Hepatocyte (in vitro differentiated cells): Measurements from ENCODE around the gene GTF3C2. TPM values are rescaled to one million over a fixed set of nuclear protein-coding genes. Genes with fewer than 3 reads are reported as not detected.

ENCODE experiments used
- DNase-seq: peaks from one replicate; pipeline ENCODE4 v3.0.0-alpha.2; 2016; ENCODE audit warnings: low spot score
- H2AFZ ChIP-seq: fragments of 200-600 bp; sonication (generic); 2 replicates; pipeline ENCODE4 v1.6.0; 2016; ENCODE audit warnings: antibody characterized with exemption, mild to moderate bottlenecking
- H3K27ac ChIP-seq: fragments of 200-600 bp; sonication (generic); 2 replicates; pipeline ENCODE4 v1.5.1; 2016; ENCODE audit warnings: mild to moderate bottlenecking
- H3K27me3 ChIP-seq: fragments of 200-600 bp; sonication (generic); 2 replicates; pipeline ENCODE4 v1.6.1; 2016
- H3K36me3 ChIP-seq: fragments of 200-600 bp; sonication (generic); replicated peaks from 2 replicates; pipeline ENCODE4 v1.5.1; 2016; ENCODE audit warnings: low read depth; ENCODE audit not compliant: insufficient read depth
- H3K4me1 ChIP-seq: fragments of 200-600 bp; sonication (generic); 2 replicates; pipeline ENCODE4 v1.5.1; 2016; ENCODE audit warnings: mild to moderate bottlenecking, moderate library complexity; ENCODE audit not compliant: insufficient read depth
- H3K4me2 ChIP-seq: fragments of 200-600 bp; sonication (generic); 2 replicates; pipeline ENCODE4 v1.6.0; 2016
- H3K4me3 ChIP-seq: fragments of 200-600 bp; sonication (generic); 2 replicates; pipeline ENCODE4 v1.5.1; 2016; ENCODE audit warnings: mild to moderate bottlenecking
- H3K79me2 ChIP-seq: fragments of 200-600 bp; sonication (generic); 2 replicates; pipeline ENCODE4 v1.6.0; 2017; ENCODE audit warnings: mild to moderate bottlenecking
- H3K9me2 ChIP-seq: fragments of 200-600 bp; sonication (generic); replicated peaks from 2 replicates; pipeline ENCODE4 v1.6.0; 2017; ENCODE audit warnings: mild to moderate bottlenecking; ENCODE audit not compliant: insufficient read depth
- H3K9me3 ChIP-seq: fragments of 200-600 bp; sonication (generic); 2 replicates; pipeline ENCODE4 v1.5.1; 2016; ENCODE audit warnings: low read depth, mild to moderate bottlenecking
- H4K20me1 ChIP-seq: fragments of 200-600 bp; sonication (generic); 2 replicates; pipeline ENCODE4 v1.6.0; 2016; ENCODE audit warnings: mild to moderate bottlenecking; ENCODE audit not compliant: insufficient read depth, poor library complexity, severe bottlenecking
- CTCF ChIP-seq: fragments of 200-600 bp; sonication (generic); IDR thresholded peaks from 2 replicates; pipeline ENCODE4 v1.5.1; 2016; ENCODE audit warnings: antibody characterized with exemption, mild to moderate bottlenecking; ENCODE audit not compliant: poor library complexity
- EZH2 ChIP-seq: fragments of 200-600 bp; sonication (generic); IDR thresholded peaks from 2 replicates; pipeline ENCODE4 v1.6.1; 2016; ENCODE audit warnings: antibody characterized with exemption, mild to moderate bottlenecking, borderline replicate concordance
- EZH2phosphoT487 ChIP-seq: fragments of 200-600 bp; sonication (generic); IDR thresholded peaks from one replicate; pipeline ENCODE4 v1.6.1; 2018; ENCODE audit warnings: antibody characterized with exemption, mild to moderate bottlenecking, low read depth, moderate library complexity; ENCODE audit not compliant: unreplicated experiment, severe bottlenecking
- WGBS: methylation state at CpG from one replicate; pipeline ENCODE4 v1.1.6; 2016; ENCODE audit warnings: low lambda C conversion rate; ENCODE audit errors: missing lambda C conversion rate; 5-methylcytosine and 5-hydroxymethylcytosine counted together
- polyA plus RNA-seq: library from polyadenylated mRNA; unstranded; fragments of >200 nt; fragmentation: Nextera tagmentation; extraction: Ambion mirVana; gene quantifications from 2 replicates; pipeline ENCODE4 v1.2.1, GENCODE V29; 2016
- total RNA-seq: library from RNA; depleted of rRNA; stranded (reverse); fragments of >200 nt; gene quantifications from 2 replicates; pipeline ENCODE4 v1.2.3, GENCODE V29; 2014

The GTF3C2 gene
- total and polyA plus RNA-seq, 2 experiments from 2014 or later = 46.8 to 51.3 TPM

GRCh38 chr2:27278010-27278409 is 78.6 kb downstream of the GTF3C2 start:
- H3K9me2 ChIP-seq = no peaks in the 10 kb centered on the region
- DNase-seq = no peak
- WGBS = 97% methylated on average over 1 of the region's 1 CpG
- TF ChIP-seq CTCF (no peak), EZH2 (no peak), EZH2phosphoT487 (no peak)
- H2AFZ ChIP-seq = no peak overlapping the region
- H4K20me1 ChIP-seq = no peaks in the 10 kb centered on the region
- H3K4me3 ChIP-seq = no peak overlapping the region
- H3K36me3 ChIP-seq = no peaks in the 10 kb centered on the region
- no peak overlapping the region for H3K27ac ChIP-seq
- no peaks in the 10 kb centered on the region for H3K9me3 ChIP-seq
- no peak overlapping the region for H3K4me2 ChIP-seq
- H3K4me1 ChIP-seq = no peaks in the 10 kb centered on the region
- H3K27me3 ChIP-seq = peaks cover 17% of the 10 kb centered on the region
- no peaks in the 10 kb centered on the region for H3K79me2 ChIP-seq

Other genes starting within 250 kb of the GTF3C2 start
- 0.28 and 2.5 TPM in 2 replicates for gene CGREF1, start 237.6 kb downstream of the GTF3C2 start, total RNA-seq
- 1.8 and 2.2 TPM in 2 replicates for gene CGREF1, start 237.6 kb downstream of the GTF3C2 start, polyA plus RNA-seq
- gene ABHD1, start 232.9 kb downstream of the GTF3C2 start, total RNA-seq = 0.03 TPM in 1 of 2 replicates, not detected in the other
- gene ABHD1, start 232.9 kb downstream of the GTF3C2 start, polyA plus RNA-seq = 0.58 and 1.1 TPM in 2 replicates
- gene PREB, start 222.1 kb downstream of the GTF3C2 start, total RNA-seq = 69.2 and 69.6 TPM in 2 replicates
- 71.7 and 90.3 TPM in 2 replicates for gene PREB, start 222.1 kb downstream of the GTF3C2 start, polyA plus RNA-seq
- not detected in 2 replicates for gene PRR30, start 217.4 kb downstream of the GTF3C2 start, total RNA-seq
- not detected in 2 replicates for gene PRR30, start 217.4 kb downstream of the GTF3C2 start, polyA plus RNA-seq
- gene TCF23, start 207.8 kb downstream of the GTF3C2 start, total RNA-seq = not detected in 2 replicates
- gene TCF23, start 207.8 kb downstream of the GTF3C2 start, polyA plus RNA-seq = not detected in 2 replicates
- gene ATRAID, start 144.7 kb downstream of the GTF3C2 start, total RNA-seq = 161 and 173 TPM in 2 replicates
- 259 and 281 TPM in 2 replicates for gene ATRAID, start 144.7 kb downstream of the GTF3C2 start, polyA plus RNA-seq
- 65.8 and 72.3 TPM in 2 replicates for gene SLC5A6, start 144.5 kb downstream of the GTF3C2 start, total RNA-seq
- gene SLC5A6, start 144.5 kb downstream of the GTF3C2 start, polyA plus RNA-seq = 58.9 and 66.6 TPM in 2 replicates
- 13.2 and 16.6 TPM in 2 replicates for gene CAD, start 139.4 kb downstream of the GTF3C2 start, total RNA-seq
- gene CAD, start 139.4 kb downstream of the GTF3C2 start, polyA plus RNA-seq = 20.7 TPM in 2 replicates
- 0.20 TPM in 1 of 2 replicates, not detected in the other for gene SLC30A3, start 93.7 kb downstream of the GTF3C2 start, total RNA-seq
- not detected in 2 replicates for gene SLC30A3, start 93.7 kb downstream of the GTF3C2 start, polyA plus RNA-seq
- gene DNAJC5G, start 81.3 kb downstream of the GTF3C2 start, total RNA-seq = not detected in 2 replicates
- not detected in 2 replicates for gene DNAJC5G, start 81.3 kb downstream of the GTF3C2 start, polyA plus RNA-seq
- gene TRIM54, start 74.3 kb downstream of the GTF3C2 start, total RNA-seq = not detected in 2 replicates
- gene TRIM54, start 74.3 kb downstream of the GTF3C2 start, polyA plus RNA-seq = not detected in 2 replicates
- 1.4 and 2.9 TPM in 2 replicates for gene UCN, start 48.3 kb downstream of the GTF3C2 start, total RNA-seq
- 1.0 and 2.6 TPM in 2 replicates for gene UCN, start 48.3 kb downstream of the GTF3C2 start, polyA plus RNA-seq
- gene MPV17, start 33.7 kb downstream of the GTF3C2 start, total RNA-seq = 71.4 and 96.8 TPM in 2 replicates
- gene MPV17, start 33.7 kb downstream of the GTF3C2 start, polyA plus RNA-seq = 111 and 131 TPM in 2 replicates
- 28.0 and 28.7 TPM in 2 replicates for gene EIF2B4, start 13.6 kb upstream of the GTF3C2 start, total RNA-seq
- 67.5 and 68.7 TPM in 2 replicates for gene EIF2B4, start 13.6 kb upstream of the GTF3C2 start, polyA plus RNA-seq
- gene SNX17, start 13.9 kb upstream of the GTF3C2 start, total RNA-seq = 81.8 and 88.7 TPM in 2 replicates
- 105 and 109 TPM in 2 replicates for gene SNX17, start 13.9 kb upstream of the GTF3C2 start, polyA plus RNA-seq
- 16.0 and 20.6 TPM in 2 replicates for gene ZNF513, start 24.0 kb upstream of the GTF3C2 start, total RNA-seq
- gene ZNF513, start 24.0 kb upstream of the GTF3C2 start, polyA plus RNA-seq = 26.1 and 36.4 TPM in 2 replicates
- gene PPM1G, start 52.8 kb upstream of the GTF3C2 start, total RNA-seq = 60.6 and 64.9 TPM in 2 replicates
- 65.7 and 71.0 TPM in 2 replicates for gene PPM1G, start 52.8 kb upstream of the GTF3C2 start, polyA plus RNA-seq
- gene NRBP1, start 71.9 kb upstream of the GTF3C2 start, total RNA-seq = 114 and 127 TPM in 2 replicates
- gene NRBP1, start 71.9 kb upstream of the GTF3C2 start, polyA plus RNA-seq = 157 and 165 TPM in 2 replicates
- 11.4 and 19.3 TPM in 2 replicates for gene KRTCAP3, start 85.6 kb upstream of the GTF3C2 start, total RNA-seq
- 21.0 and 23.3 TPM in 2 replicates for gene KRTCAP3, start 85.6 kb upstream of the GTF3C2 start, polyA plus RNA-seq
- 12.2 and 13.0 TPM in 2 replicates for gene IFT172, start 133.0 kb upstream of the GTF3C2 start, total RNA-seq
- gene IFT172, start 133.0 kb upstream of the GTF3C2 start, polyA plus RNA-seq = 13.3 and 14.4 TPM in 2 replicates
- gene FNDC4, start 138.4 kb upstream of the GTF3C2 start, total RNA-seq = 15.6 and 16.3 TPM in 2 replicates
- 21.4 and 24.2 TPM in 2 replicates for gene FNDC4, start 138.4 kb upstream of the GTF3C2 start, polyA plus RNA-seq
- 7.2 and 7.4 TPM in 2 replicates for gene GCKR, start 140.1 kb upstream of the GTF3C2 start, total RNA-seq
- 7.6 and 8.7 TPM in 2 replicates for gene GCKR, start 140.1 kb upstream of the GTF3C2 start, polyA plus RNA-seq
- gene ZNF512, start 226.3 kb upstream of the GTF3C2 start, total RNA-seq = 27.7 and 30.7 TPM in 2 replicates
- 13.7 and 19.9 TPM in 2 replicates for gene ZNF512, start 226.3 kb upstream of the GTF3C2 start, polyA plus RNA-seq